Keratinocyte (primary cell): ENCODE results near the gene HIP1.

Source experiments
- EZH2 ChIP-seq: IDR thresholded peaks from one replicate; pipeline ENCODE4 v1.6.1; 2012; ENCODE audit warnings: inconsistent platforms, mild to moderate bottlenecking, low read length, moderate library complexity
- TF ChIP-seq, protein P1 (sequence below), 3 experiments: IDR thresholded peaks in 1 of 3; conservative IDR thresholded peaks in 1 of 3; optimal IDR thresholded peaks in 1 of 3; 2 replicates in 2 of 3; 3 replicates in 1 of 3; pipeline versions ENCODE3 to v1.5.1; 2011; ENCODE audit warnings: low read length in 3 of 3, mild to moderate bottlenecking in 3 of 3, moderate library complexity in 2 of 3, control low read depth in 1 of 3, inconsistent platforms in 1 of 3; ENCODE audit not compliant: insufficient read depth in 2 of 3; ENCODE audit errors: extremely low read depth in 1 of 3

DNA sequence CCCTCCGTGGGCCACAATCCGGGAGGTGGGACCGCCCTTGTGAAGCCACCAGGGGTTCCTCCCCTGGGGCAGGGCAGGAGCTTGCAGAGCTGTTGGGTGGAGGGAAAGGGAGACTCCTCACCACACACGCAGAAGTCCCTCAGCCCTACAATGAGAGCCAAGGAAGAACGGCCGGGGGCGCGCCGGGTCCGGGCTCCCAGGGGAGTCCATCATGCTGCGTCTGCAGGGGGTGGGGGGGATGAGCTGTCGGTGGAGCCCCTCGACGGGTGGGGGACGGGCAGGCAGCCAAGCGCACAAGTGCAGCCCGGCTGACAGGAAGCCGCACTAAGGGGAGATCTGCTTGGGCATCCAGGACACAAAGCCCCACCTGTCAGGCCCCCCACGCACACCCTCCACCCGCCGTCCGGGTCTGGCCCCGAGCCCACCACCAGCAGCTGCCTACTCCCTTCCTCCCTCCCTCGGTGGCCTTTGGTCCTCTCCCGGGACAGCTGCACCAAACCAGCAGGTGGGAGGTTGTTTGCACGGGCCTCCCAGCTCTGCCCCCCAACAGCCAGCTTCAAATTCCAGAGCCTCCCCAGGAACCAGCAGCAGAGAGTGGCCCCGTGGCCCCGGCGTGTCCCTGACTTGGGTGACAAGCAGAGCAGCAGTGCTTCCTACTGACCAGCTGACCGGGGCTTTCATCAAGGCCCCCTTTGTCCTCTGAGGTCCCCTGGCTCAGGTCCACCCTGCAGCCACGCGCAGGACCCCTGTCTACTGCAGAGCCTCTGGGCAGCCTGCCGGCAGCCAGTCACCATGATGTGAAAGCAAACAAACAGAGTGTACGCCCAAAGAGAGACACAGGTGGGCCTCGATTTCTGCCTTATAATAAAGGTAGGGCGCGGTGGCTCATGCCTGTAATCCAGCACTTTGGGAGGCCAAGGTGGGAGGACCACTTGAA is 50.3 kb downstream of the HIP1 start:
- TF ChIP-seq, protein P1, sequence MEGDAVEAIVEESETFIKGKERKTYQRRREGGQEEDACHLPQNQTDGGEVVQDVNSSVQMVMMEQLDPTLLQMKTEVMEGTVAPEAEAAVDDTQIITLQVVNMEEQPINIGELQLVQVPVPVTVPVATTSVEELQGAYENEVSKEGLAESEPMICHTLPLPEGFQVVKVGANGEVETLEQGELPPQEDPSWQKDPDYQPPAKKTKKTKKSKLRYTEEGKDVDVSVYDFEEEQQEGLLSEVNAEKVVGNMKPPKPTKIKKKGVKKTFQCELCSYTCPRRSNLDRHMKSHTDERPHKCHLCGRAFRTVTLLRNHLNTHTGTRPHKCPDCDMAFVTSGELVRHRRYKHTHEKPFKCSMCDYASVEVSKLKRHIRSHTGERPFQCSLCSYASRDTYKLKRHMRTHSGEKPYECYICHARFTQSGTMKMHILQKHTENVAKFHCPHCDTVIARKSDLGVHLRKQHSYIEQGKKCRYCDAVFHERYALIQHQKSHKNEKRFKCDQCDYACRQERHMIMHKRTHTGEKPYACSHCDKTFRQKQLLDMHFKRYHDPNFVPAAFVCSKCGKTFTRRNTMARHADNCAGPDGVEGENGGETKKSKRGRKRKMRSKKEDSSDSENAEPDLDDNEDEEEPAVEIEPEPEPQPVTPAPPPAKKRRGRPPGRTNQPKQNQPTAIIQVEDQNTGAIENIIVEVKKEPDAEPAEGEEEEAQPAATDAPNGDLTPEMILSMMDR (optimal IDR thresholded peaks at IDR 0.05 in 1 of 3, IDR thresholded peaks at IDR 0.05 in 1 of 3, conservative IDR thresholded peaks at IDR 0.05 in 1 of 3; ENCODE audit: extremely low read depth in 1 of 3, insufficient read depth in 2 of 3, low read length in 3 of 3) = no peak
- no peak for TF ChIP-seq EZH2
